Lower lobe of right lung (tissue), 2 donors: ENCODE results near the gene ITPRID1. TPM values are rescaled to one million over a fixed set of nuclear protein-coding genes. Genes with fewer than 3 reads are reported as not detected.

Source experiments
- ATAC-seq, 2 donors: fragments of 200-7000 bp; cut with Tn5 transposase; one replicate each; pipeline ENCODE4 v1.9.1; 2020 to 2022; ENCODE audit warnings: mild to moderate bottlenecking in 2 of 2, moderate library complexity in 2 of 2
- DNase-seq: peaks from one replicate; pipeline ENCODE4 v3.0.0-alpha.2; 2020
- H3K27ac ChIP-seq: fragments of 200-600 bp; one replicate; pipeline ENCODE4 v1.8.0; 2022
- H3K27me3 ChIP-seq: fragments of 200-600 bp; one replicate; pipeline ENCODE4 v1.8.0; 2022; ENCODE audit warnings: low read depth
- H3K36me3 ChIP-seq: fragments of 200-600 bp; one replicate; pipeline ENCODE4 v1.8.0; 2022; ENCODE audit warnings: mild to moderate bottlenecking
- H3K4me1 ChIP-seq: fragments of 200-600 bp; one replicate; pipeline ENCODE4 v1.8.0; 2022
- H3K4me3 ChIP-seq: fragments of 200-600 bp; one replicate; pipeline ENCODE4 v1.8.0; 2022; ENCODE audit warnings: mild to moderate bottlenecking
- H3K9me3 ChIP-seq: fragments of 200-600 bp; one replicate; pipeline ENCODE4 v1.8.0; 2022
- CTCF ChIP-seq: fragments of 200-600 bp; IDR thresholded peaks from one replicate; pipeline ENCODE4 v1.8.0; 2022; ENCODE audit warnings: antibody characterized with exemption, mild to moderate bottlenecking
- intact Hi-C: fragments of 100-400 bp; cut with DNase I; formaldehyde crosslinking; loops from one replicate; pipeline ENCODE4 v1.11.0; 2022
- total RNA-seq: library from RNA; stranded (reverse); fragmentation: NEBNext Ultra II Directional; extraction: Animal tissue kit (Norgen Biotek cat#: 25700); gene quantifications from one replicate; pipeline ENCODE4 v1.2.1, GENCODE V29; 2021
- donor health status: DM: no; HTN: yes; CAD: no; lungs with severe emphysema.

ITPRID1 gene
- total RNA-seq, 1 donor from 2014 or later: 0.59 TPM

- intact Hi-C loops: no loop called here
- Histone ChIP-seq H3K27me3 (no peaks in the 10 kb centered on the region), H3K27ac (no peak overlapping the region), H3K4me3 (no peak overlapping the region), H3K4me1 (no peaks in the 10 kb centered on the region), H3K36me3 (no peaks in the 10 kb centered on the region), H3K9me3 (no peaks in the 10 kb centered on the region)
- ATAC-seq (no peak), DNase-seq (no peak)
- TF ChIP-seq CTCF: no peak
Measured at GRCh38 chr7:31494421-31494820, 19.5 kb upstream of the ITPRID1 start.

GRCh38 chr7:31495653-31496052 is 18.2 kb upstream of the ITPRID1 start:
- intact Hi-C loops: no loop called here
- DNase-seq: no peak
- no peak overlapping the region for H3K27ac ChIP-seq
- no peaks in the 10 kb centered on the region for H3K36me3 ChIP-seq
- no peak overlapping the region for H3K4me3 ChIP-seq
- H3K4me1 ChIP-seq: no peaks in the 10 kb centered on the region
- ATAC-seq: no peak
- H3K9me3 ChIP-seq: no peaks in the 10 kb centered on the region
- TF ChIP-seq CTCF: no peak
- H3K27me3 ChIP-seq: no peaks in the 10 kb centered on the region

GRCh38 chr7:31497516-31497915 is 16.4 kb upstream of the ITPRID1 start:
- Histone ChIP-seq H3K27me3 (no peaks in the 10 kb centered on the region), H3K9me3 (no peaks in the 10 kb centered on the region), H3K4me3 (no peak overlapping the region), H3K36me3 (no peaks in the 10 kb centered on the region), H3K4me1 (no peaks in the 10 kb centered on the region), H3K27ac (no peak overlapping the region)
- ATAC-seq (no peak), DNase-seq (no peak)
- TF ChIP-seq CTCF: no peak
- intact Hi-C loops: no loop called here

- Histone ChIP-seq H3K27ac (no peak overlapping the region), H3K27me3 (no peaks in the 10 kb centered on the region), H3K4me3 (no peak overlapping the region), H3K9me3 (no peaks in the 10 kb centered on the region), H3K36me3 (no peaks in the 10 kb centered on the region), H3K4me1 (no peaks in the 10 kb centered on the region)
- intact Hi-C loops: no loop called here
- DNase-seq (no peak), ATAC-seq (no peak)
- TF ChIP-seq CTCF: no peak
Measured at GRCh38 chr7:31500656-31501055, 13.2 kb upstream of the ITPRID1 start.

GRCh38 chr7:31508823-31509222 is 5.1 kb upstream of the ITPRID1 start:
- intact Hi-C loops: no loop called here
- no peaks in the 10 kb centered on the region for H3K36me3 ChIP-seq
- H3K27me3 ChIP-seq: no peaks in the 10 kb centered on the region
- no peaks in the 10 kb centered on the region for H3K9me3 ChIP-seq
- no peak overlapping the region for H3K4me3 ChIP-seq
- H3K4me1 ChIP-seq: no peaks in the 10 kb centered on the region
- H3K27ac ChIP-seq: no peak overlapping the region
- no peak for ATAC-seq
- no peak for TF ChIP-seq CTCF
- no peak for DNase-seq

GRCh38 chr7:31512166-31512565 is 1.7 kb upstream of the ITPRID1 start:
- H3K9me3 ChIP-seq: no peaks in the 10 kb centered on the region
- no peak overlapping the region for H3K27ac ChIP-seq
- no peaks in the 10 kb centered on the region for H3K4me1 ChIP-seq
- ATAC-seq (no peak), DNase-seq (no peak)
- H3K36me3 ChIP-seq: no peaks in the 10 kb centered on the region
- no peak for TF ChIP-seq CTCF
- no peaks in the 10 kb centered on the region for H3K27me3 ChIP-seq
- H3K4me3 ChIP-seq: no peak overlapping the region
- intact Hi-C loops: no loop called here
